ENCODE data around the gene NOTCH4. TPM values are rescaled to one million over a fixed set of nuclear protein-coding genes. Genes with fewer than 3 reads are reported as not detected.

The NOTCH4 gene
- total and polyA plus RNA-seq, 9 of the 15 experiments (the other 6 are each of a cell fraction or from before 2014, with no cell fraction given), result 0.24 to 4.3 (median 1.7) TPM

DNA sequence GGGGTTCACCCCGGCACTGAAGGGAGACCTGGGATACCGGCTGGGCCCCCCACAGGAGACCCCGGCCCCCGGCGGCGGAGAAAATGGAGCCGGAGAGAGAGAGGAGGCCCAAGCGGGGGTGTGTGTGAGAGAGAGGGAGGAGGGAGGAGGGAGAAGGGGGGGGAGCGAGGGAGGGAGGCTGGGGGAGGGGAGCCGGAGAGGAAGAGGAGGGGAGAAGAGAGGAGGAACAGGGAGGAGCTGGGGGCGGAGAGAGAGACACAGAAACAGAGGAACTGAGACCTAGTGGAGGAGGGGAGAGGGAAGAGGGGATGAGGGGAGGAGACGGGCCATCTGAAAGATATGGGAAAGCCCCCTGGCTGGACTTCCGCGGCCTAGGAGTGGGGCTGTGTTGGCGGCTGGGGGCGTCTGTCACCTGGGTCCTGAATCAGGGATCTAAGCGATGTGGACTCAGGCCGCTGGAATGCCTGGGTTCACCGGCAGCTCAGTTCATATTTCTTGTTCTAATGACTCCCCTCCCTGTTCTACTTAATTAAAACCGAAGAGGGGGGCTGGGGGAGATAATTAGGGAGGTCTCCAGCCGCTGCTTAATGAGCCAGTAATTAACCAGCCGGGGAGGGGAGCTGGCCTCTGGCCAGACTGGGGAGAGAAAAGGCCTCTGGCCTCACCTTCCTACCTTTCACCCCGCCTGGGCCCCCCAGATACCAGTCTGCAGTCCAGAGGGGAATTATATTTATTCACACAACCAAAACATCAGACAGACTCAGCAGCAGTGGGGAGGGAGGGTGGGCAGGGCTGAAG lies 33.6 kb downstream of the NOTCH4 start, which contains the start of gene PBX2 (continued):
- TF ChIP-seq ESRRA (IDR thresholded peaks at IDR 0.05; ENCODE audit: borderline replicate concordance, low read depth) (0 out of 2 replicates have a peak, but pooled peaks have one; percentile 27), EWSR1 (IDR thresholded peaks at IDR 0.05; ENCODE audit: borderline replicate concordance, low read depth, partially characterized antibody) (no peak), GATAD2B (IDR thresholded peaks at IDR 0.05; ENCODE audit: borderline replicate concordance) (no peak), PURB (CRISPR knock-in tag; IDR thresholded peaks at IDR 0.05; ENCODE audit: low read depth) (no peak), TBP (optimal IDR thresholded peaks at IDR 0.05; ENCODE audit: low read depth, low read length) (peak; percentile 39), HDGF (IDR thresholded peaks at IDR 0.05) (no peak), ZNF561 (CRISPR knock-in tag; conservative IDR thresholded peaks at IDR 0.05) (no peak), PTBP1 (IDR thresholded peaks at IDR 0.05; ENCODE audit: low read depth, low read length) (no peak), ZNF143 (CRISPR knock-in tag; IDR thresholded peaks at IDR 0.05) (no peak), NELFE (IDR thresholded peaks at IDR 0.05; ENCODE audit: insufficient read depth, insufficient read length) (no peak), NCOR1 (IDR thresholded peaks at IDR 0.05) (peak; percentile 64), ETV1 (tag; conservative IDR thresholded peaks at IDR 0.05; ENCODE audit: low read depth) (peak; percentile 64), SIN3A (IDR thresholded peaks at IDR 0.05; ENCODE audit: borderline replicate concordance in 2 of 2, control insufficient read depth in 1 of 2, low read depth in 2 of 2, low read length in 2 of 2) (peak in 1 of 2 experiments; percentile 54; a peak in 2 of 4 replicates), RCOR1 (IDR thresholded peaks at IDR 0.05; ENCODE audit: borderline replicate concordance in 1 of 2, low read depth in 2 of 2, low read length in 2 of 2) (peak in 1 of 2 experiments; percentile 60; a peak in 1 of 4 replicates), NR1H2 (CRISPR knock-in tag; IDR thresholded peaks at IDR 0.05) (no peak), ZNF431 (CRISPR knock-in tag; IDR thresholded peaks at IDR 0.05) (no peak), ZNF551 (CRISPR knock-in tag; IDR thresholded peaks at IDR 0.05) (no peak), KAT2B (IDR thresholded peaks at IDR 0.05; ENCODE audit: low read depth, low read length) (no peak), GABPB2 (CRISPR knock-in tag; conservative IDR thresholded peaks at IDR 0.05) (no peak), ZNF217 (CRISPR knock-in tag; IDR thresholded peaks at IDR 0.05) (no peak), ARHGAP35 (IDR thresholded peaks at IDR 0.05; ENCODE audit: partially characterized antibody) (no peak)
- TF ChIP-seq, protein P1, sequence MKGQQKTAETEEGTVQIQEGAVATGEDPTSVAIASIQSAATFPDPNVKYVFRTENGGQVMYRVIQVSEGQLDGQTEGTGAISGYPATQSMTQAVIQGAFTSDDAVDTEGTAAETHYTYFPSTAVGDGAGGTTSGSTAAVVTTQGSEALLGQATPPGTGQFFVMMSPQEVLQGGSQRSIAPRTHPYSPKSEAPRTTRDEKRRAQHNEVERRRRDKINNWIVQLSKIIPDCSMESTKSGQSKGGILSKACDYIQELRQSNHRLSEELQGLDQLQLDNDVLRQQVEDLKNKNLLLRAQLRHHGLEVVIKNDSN (CRISPR knock-in tag; IDR thresholded peaks at IDR 0.05), result no peak
- TF ChIP-seq, protein P2, sequence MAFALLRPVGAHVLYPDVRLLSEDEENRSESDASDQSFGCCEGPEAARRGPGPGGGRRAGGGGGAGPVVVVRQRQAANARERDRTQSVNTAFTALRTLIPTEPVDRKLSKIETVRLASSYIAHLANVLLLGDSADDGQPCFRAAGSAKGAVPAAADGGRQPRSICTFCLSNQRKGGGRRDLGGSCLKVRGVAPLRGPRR (CRISPR knock-in tag; IDR thresholded peaks at IDR 0.05), result no peak
- TF ChIP-seq, protein P3, sequence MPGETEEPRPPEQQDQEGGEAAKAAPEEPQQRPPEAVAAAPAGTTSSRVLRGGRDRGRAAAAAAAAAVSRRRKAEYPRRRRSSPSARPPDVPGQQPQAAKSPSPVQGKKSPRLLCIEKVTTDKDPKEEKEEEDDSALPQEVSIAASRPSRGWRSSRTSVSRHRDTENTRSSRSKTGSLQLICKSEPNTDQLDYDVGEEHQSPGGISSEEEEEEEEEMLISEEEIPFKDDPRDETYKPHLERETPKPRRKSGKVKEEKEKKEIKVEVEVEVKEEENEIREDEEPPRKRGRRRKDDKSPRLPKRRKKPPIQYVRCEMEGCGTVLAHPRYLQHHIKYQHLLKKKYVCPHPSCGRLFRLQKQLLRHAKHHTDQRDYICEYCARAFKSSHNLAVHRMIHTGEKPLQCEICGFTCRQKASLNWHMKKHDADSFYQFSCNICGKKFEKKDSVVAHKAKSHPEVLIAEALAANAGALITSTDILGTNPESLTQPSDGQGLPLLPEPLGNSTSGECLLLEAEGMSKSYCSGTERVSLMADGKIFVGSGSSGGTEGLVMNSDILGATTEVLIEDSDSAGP (CRISPR knock-in tag; IDR thresholded peaks at IDR 0.05), result no peak
- TF ChIP-seq, protein P4, sequence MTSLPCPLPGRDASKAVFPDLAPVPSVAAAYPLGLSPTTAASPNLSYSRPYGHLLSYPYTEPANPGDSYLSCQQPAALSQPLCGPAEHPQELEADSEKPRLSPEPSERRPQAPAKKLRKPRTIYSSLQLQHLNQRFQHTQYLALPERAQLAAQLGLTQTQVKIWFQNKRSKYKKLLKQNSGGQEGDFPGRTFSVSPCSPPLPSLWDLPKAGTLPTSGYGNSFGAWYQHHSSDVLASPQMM (CRISPR knock-in tag; IDR thresholded peaks at IDR 0.05), result no peak

Data from K562 (cell line).